Breast epithelium (tissue), 4 donors: ENCODE results near the gene ST6GALNAC3. TPM values are rescaled to one million over a fixed set of nuclear protein-coding genes. Genes with fewer than 3 reads are reported as not detected.

ENCODE experiments used
- DNase-seq, 2 donors: peaks; one replicate each; pipeline ENCODE4 v3.0.0-alpha.2; 2019; ENCODE audit warnings: low spot score in 2 of 2
- H3K27ac ChIP-seq, 2 donors: fragments of 200-600 bp; sonication (generic) in 1 of 2; one replicate each; pipeline ENCODE4 v1.5.1; 2016 to 2019; ENCODE audit warnings: mild to moderate bottlenecking in 1 of 2
- H3K27me3 ChIP-seq, 2 donors: fragments of 200-600 bp; sonication (generic) in 1 of 2; one replicate each; pipeline versions ENCODE4 v1.5.1 to v1.6.0; 2017 to 2019; ENCODE audit warnings: control low read depth in 1 of 2, mild to moderate bottlenecking in 1 of 2
- H3K36me3 ChIP-seq: fragments of 200-600 bp; one replicate; pipeline ENCODE4 v1.5.1; 2019
- H3K4me1 ChIP-seq, 2 donors: fragments of 200-600 bp; sonication (generic); one replicate each; pipeline ENCODE4 v1.5.1; 2016 to 2019; ENCODE audit warnings: control low read depth in 1 of 2
- H3K4me3 ChIP-seq, 3 donors: fragments of 200-600 bp; sonication (generic); 1 replicate in 2 of 3; 2 replicates in 1 of 3; pipeline ENCODE4 v1.5.1; 2016 to 2019; ENCODE audit warnings: mild to moderate bottlenecking in 3 of 3, moderate library complexity in 2 of 3
- H3K9me3 ChIP-seq, 2 donors: fragments of 200-600 bp; sonication (generic) in 1 of 2; one replicate each; pipeline ENCODE4 v1.5.1; 2016 to 2019; ENCODE audit warnings: control low read depth in 1 of 2
- CTCF ChIP-seq, 3 donors: fragments of 450-650 bp; IDR thresholded peaks; one replicate each; pipeline ENCODE4 v1.5.1; 2016 to 2017; ENCODE audit warnings: antibody characterized with exemption in 3 of 3, mild to moderate bottlenecking in 3 of 3, moderate library complexity in 3 of 3
- POLR2A ChIP-seq: fragments of 450-650 bp; IDR thresholded peaks from one replicate; pipeline ENCODE4 v1.6.1; 2016; ENCODE audit warnings: antibody characterized with exemption, mild to moderate bottlenecking, moderate library complexity
- POLR2AphosphoS5 ChIP-seq, 3 donors: sonication (generic); formaldehyde crosslinking; IDR thresholded peaks; one replicate each; pipeline ENCODE4 v1.6.1; 2017; ENCODE audit warnings: antibody characterized with exemption in 3 of 3
- intact Hi-C: fragments of 100-400 bp; cut with DNase I; formaldehyde crosslinking; loops from one replicate; pipeline ENCODE4 v1.15.1; 2023; ENCODE audit warnings: low total_unique reads
- total RNA-seq, 3 donors: library from RNA; depleted of rRNA; stranded (reverse); fragments of >200 nt; gene quantifications; one replicate each; pipeline ENCODE4 v1.1.0, GENCODE V29; 2016

Gene ST6GALNAC3
- total RNA-seq, 3 donors from 2014 or later: 4.1 to 14.4 (median 8.5) TPM

GRCh38 chr1:76179219-76179698 is 104.7 kb downstream of the ST6GALNAC3 start:
- TF ChIP-seq POLR2AphosphoS5 (IDR thresholded peaks at IDR 0.05) (no peak), POLR2A (no peak), CTCF (IDR thresholded peaks at IDR 0.05) (no peak)
- intact Hi-C loops: no loop called here
- H3K27ac ChIP-seq: no peak overlapping the region
- H3K9me3 ChIP-seq: peaks cover 0 to 7% of the 10 kb centered on the region in 2 donors
- no peaks in the 10 kb centered on the region for H3K4me1 ChIP-seq
- no peaks in the 10 kb centered on the region for H3K36me3 ChIP-seq
- no peak overlapping the region for H3K4me3 ChIP-seq
- DNase-seq: no peak
- no peaks in the 10 kb centered on the region for H3K27me3 ChIP-seq

- no peak for TF ChIP-seq POLR2AphosphoS5 (IDR thresholded peaks at IDR 0.05)
- no peak for TF ChIP-seq CTCF (IDR thresholded peaks at IDR 0.05)
- no peak for TF ChIP-seq POLR2A
- H3K27ac ChIP-seq: no peak overlapping the region
- DNase-seq: no peak
- no peaks in the 10 kb centered on the region for H3K4me1 ChIP-seq
- H3K27me3 ChIP-seq: no peaks in the 10 kb centered on the region
- peaks cover 0 to 7% of the 10 kb centered on the region in 2 donors for H3K9me3 ChIP-seq
- H3K36me3 ChIP-seq: no peaks in the 10 kb centered on the region
- intact Hi-C loops: no loop called here
- H3K4me3 ChIP-seq: no peak overlapping the region
Measured at GRCh38 chr1:76185207-76185606, 110.7 kb downstream of the ST6GALNAC3 start.

GRCh38 chr1:76186554-76187170 is 112.1 kb downstream of the ST6GALNAC3 start:
- H3K27me3 ChIP-seq: no peaks in the 10 kb centered on the region

GRCh38 chr1:76187436-76187835 is 112.9 kb downstream of the ST6GALNAC3 start:
- no peak for TF ChIP-seq POLR2A
- no peak for TF ChIP-seq POLR2AphosphoS5 (IDR thresholded peaks at IDR 0.05)
- TF ChIP-seq CTCF (IDR thresholded peaks at IDR 0.05): no peak
- Histone ChIP-seq H3K4me1 (no peaks in the 10 kb centered on the region), H3K27me3 (no peaks in the 10 kb centered on the region), H3K9me3 (no peaks in the 10 kb centered on the region), H3K36me3 (no peaks in the 10 kb centered on the region), H3K4me3 (no peak overlapping the region), H3K27ac (no peak overlapping the region)
- no peak for DNase-seq
- intact Hi-C loops: no loop called here

More at GRCh38 chr1:76186554-76187170, 112.1 kb downstream of the ST6GALNAC3 start:
- H3K4me3 ChIP-seq: no peak overlapping the region
- no peaks in the 10 kb centered on the region for H3K4me1 ChIP-seq
- H3K27ac ChIP-seq: no peak overlapping the region
- no peaks in the 10 kb centered on the region for H3K36me3 ChIP-seq
- no peak for DNase-seq
- H3K9me3 ChIP-seq: no peaks in the 10 kb centered on the region
- intact Hi-C loops: no loop called here
- no peak for TF ChIP-seq CTCF (IDR thresholded peaks at IDR 0.05)
- TF ChIP-seq POLR2A: no peak
- TF ChIP-seq POLR2AphosphoS5 (IDR thresholded peaks at IDR 0.05): no peak

GRCh38 chr1:76189310-76189709 is 114.8 kb downstream of the ST6GALNAC3 start:
- Histone ChIP-seq H3K36me3 (no peaks in the 10 kb centered on the region), H3K27me3 (no peaks in the 10 kb centered on the region), H3K9me3 (no peaks in the 10 kb centered on the region), H3K4me3 (no peak overlapping the region), H3K4me1 (no peaks in the 10 kb centered on the region), H3K27ac (no peak overlapping the region)
- intact Hi-C loops: no loop called here
- TF ChIP-seq POLR2A (no peak), POLR2AphosphoS5 (IDR thresholded peaks at IDR 0.05) (no peak), CTCF (IDR thresholded peaks at IDR 0.05) (no peak)
- DNase-seq: no peak
